ENCODE measurements around the gene EIF4A2.

DNA sequence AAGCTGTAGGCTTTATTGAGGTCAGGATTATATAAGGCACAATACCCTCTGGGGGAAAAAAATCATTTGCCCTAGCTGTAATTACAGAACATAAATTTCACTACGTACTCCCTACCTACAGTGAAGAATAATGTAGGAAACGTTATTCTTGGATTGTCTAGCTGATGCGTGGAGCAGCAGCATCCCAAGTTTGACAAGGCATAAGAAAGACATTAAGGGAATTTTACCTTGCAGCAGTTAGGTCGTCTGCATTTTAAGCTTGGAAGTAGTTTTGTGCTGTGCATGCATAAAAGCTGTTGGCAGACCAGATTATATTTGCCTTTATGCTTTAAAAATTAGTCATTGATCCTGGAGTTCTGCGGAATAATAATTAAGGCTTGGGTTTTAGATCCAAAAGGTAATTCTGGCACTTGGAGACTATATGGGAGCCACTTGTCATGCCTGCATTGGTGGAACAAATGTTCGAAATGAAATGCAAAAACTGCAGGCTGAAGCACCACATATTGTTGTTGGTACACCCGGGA is 2.2 kb downstream of the EIF4A2 start:
- TF ChIP-seq SUZ12 (IDR thresholded peaks at IDR 0.05; ENCODE audit: extremely low read depth, insufficient read depth, insufficient read length) (no peak), YY1 (IDR thresholded peaks at IDR 0.05; ENCODE audit: insufficient read depth, insufficient read length) (no peak)

Data from NT2/D1 (cell line).